Uterus (tissue), 2 donors: ENCODE results near the gene CARD10.

Source experiments
- CTCF ChIP-seq, 4 experiments: fragments of 200-600 bp in 2 of 4; fragments of 450-650 bp in 2 of 4; sonication (generic) in 2 of 4; IDR thresholded peaks; one replicate each; pipeline ENCODE4 v1.5.1; 2016 to 2019; ENCODE audit warnings: antibody characterized with exemption in 4 of 4, mild to moderate bottlenecking in 2 of 4, moderate library complexity in 1 of 4
- POLR2A ChIP-seq, 2 donors: fragments of 450-650 bp; IDR thresholded peaks; one replicate each; pipeline ENCODE4 v1.6.1; 2016; ENCODE audit warnings: antibody characterized with exemption in 2 of 2, mild to moderate bottlenecking in 1 of 2, moderate library complexity in 1 of 2

- no peak for TF ChIP-seq POLR2A (IDR thresholded peaks at IDR 0.05)
- TF ChIP-seq CTCF (IDR thresholded peaks at IDR 0.05): no peak
Measured at GRCh38 chr22:37499027-37499707, 20.0 kb downstream of the CARD10 start.
